ENCODE measurements around the gene NGEF. TPM values are rescaled to one million over a fixed set of nuclear protein-coding genes. Genes with fewer than 3 reads are reported as not detected.

NGEF gene
- total and polyA plus RNA-seq, 2 donors (not counting 1 experiment from before 2014, with no cell fraction given): under 0.01 to 0.24 TPM

GRCh38 chr2:232997749-232998665, 15.0 kb downstream of the NGEF start:
- no peaks in the 10 kb centered on the region for H3K9me3 ChIP-seq (ENCODE audit: control insufficient read depth, insufficient read depth, low read depth, low read length)
- H3K36me3 ChIP-seq (ENCODE audit: control insufficient read depth, insufficient read depth, low read length): no peaks in the 10 kb centered on the region
- H3K79me2 ChIP-seq (ENCODE audit: control insufficient read depth, insufficient read depth, low read length): no peaks in the 10 kb centered on the region
- no peak overlapping the region for H2AFZ ChIP-seq (ENCODE audit: low read length)
- no peak for DNase-seq (ENCODE audit: low read depth in 2 of 2)
- H3K4me1 ChIP-seq (ENCODE audit: control insufficient read depth, extremely low read depth, insufficient read depth, low read length): no peaks in the 10 kb centered on the region
- no peak overlapping the region for H3K27ac ChIP-seq (ENCODE audit: insufficient read depth, low read length)
- no peak overlapping the region for H3K4me2 ChIP-seq (ENCODE audit: extremely low read depth, insufficient read depth, low read length)
- no peak overlapping the region for H3K4me3 ChIP-seq (replicated peaks in 1 of 4; ENCODE audit: control extremely low read depth in 1 of 4, insufficient read depth in 1 of 4, low read depth in 3 of 4, low read length in 4 of 4)
- H3K9ac ChIP-seq (ENCODE audit: insufficient read depth, low read length): no peak overlapping the region
- no peak for TF ChIP-seq EZH2 (IDR thresholded peaks at IDR 0.05; ENCODE audit: low read length, missing control alignments)
- TF ChIP-seq CTCF (conservative IDR thresholded peaks at IDR 0.05 in 1 of 2, IDR thresholded peaks at IDR 0.05 in 1 of 2; ENCODE audit: low read depth in 1 of 2, low read length in 2 of 2): no peak
- no peaks in the 10 kb centered on the region for H3K27me3 ChIP-seq (ENCODE audit: control insufficient read depth, insufficient read depth, low read length)
- H4K20me1 ChIP-seq (ENCODE audit: control insufficient read depth, extremely low read depth, insufficient read depth, low read length): no peaks in the 10 kb centered on the region

GRCh38 chr2:232994446-232994845, 18.6 kb downstream of the NGEF start:
- Histone ChIP-seq H3K27ac (ENCODE audit: insufficient read depth, low read length) (no peak overlapping the region), H3K9me3 (ENCODE audit: control insufficient read depth, insufficient read depth, low read depth, low read length) (no peaks in the 10 kb centered on the region), H3K4me3 (replicated peaks in 1 of 4; ENCODE audit: control extremely low read depth in 1 of 4, insufficient read depth in 1 of 4, low read depth in 3 of 4, low read length in 4 of 4) (no peak overlapping the region), H3K4me1 (ENCODE audit: control insufficient read depth, extremely low read depth, insufficient read depth, low read length) (no peaks in the 10 kb centered on the region), H3K79me2 (ENCODE audit: control insufficient read depth, insufficient read depth, low read length) (no peaks in the 10 kb centered on the region), H3K9ac (ENCODE audit: insufficient read depth, low read length) (no peak overlapping the region), H3K36me3 (ENCODE audit: control insufficient read depth, insufficient read depth, low read length) (no peaks in the 10 kb centered on the region), H3K4me2 (ENCODE audit: extremely low read depth, insufficient read depth, low read length) (no peak overlapping the region), H3K27me3 (ENCODE audit: control insufficient read depth, insufficient read depth, low read length) (no peaks in the 10 kb centered on the region), H4K20me1 (ENCODE audit: control insufficient read depth, extremely low read depth, insufficient read depth, low read length) (no peaks in the 10 kb centered on the region), H2AFZ (ENCODE audit: low read length) (no peak overlapping the region)
- TF ChIP-seq EZH2 (IDR thresholded peaks at IDR 0.05; ENCODE audit: low read length, missing control alignments) (no peak), CTCF (conservative IDR thresholded peaks at IDR 0.05 in 1 of 2, IDR thresholded peaks at IDR 0.05 in 1 of 2; ENCODE audit: low read depth in 1 of 2, low read length in 2 of 2) (no peak)
- no peak for DNase-seq (ENCODE audit: low read depth in 2 of 2)

GRCh38 chr2:232993231-232993821, 19.7 kb downstream of the NGEF start:
- Histone ChIP-seq H3K4me3 (replicated peaks in 1 of 4; ENCODE audit: control extremely low read depth in 1 of 4, insufficient read depth in 1 of 4, low read depth in 3 of 4, low read length in 4 of 4) (no peak overlapping the region), H3K4me2 (ENCODE audit: extremely low read depth, insufficient read depth, low read length) (no peak overlapping the region), H4K20me1 (ENCODE audit: control insufficient read depth, extremely low read depth, insufficient read depth, low read length) (no peaks in the 10 kb centered on the region), H3K4me1 (ENCODE audit: control insufficient read depth, extremely low read depth, insufficient read depth, low read length) (no peaks in the 10 kb centered on the region), H3K27me3 (ENCODE audit: control insufficient read depth, insufficient read depth, low read length) (no peaks in the 10 kb centered on the region), H3K79me2 (ENCODE audit: control insufficient read depth, insufficient read depth, low read length) (no peaks in the 10 kb centered on the region), H3K9me3 (ENCODE audit: control insufficient read depth, insufficient read depth, low read depth, low read length) (no peaks in the 10 kb centered on the region), H3K36me3 (ENCODE audit: control insufficient read depth, insufficient read depth, low read length) (no peaks in the 10 kb centered on the region), H3K9ac (ENCODE audit: insufficient read depth, low read length) (no peak overlapping the region), H3K27ac (ENCODE audit: insufficient read depth, low read length) (no peak overlapping the region), H2AFZ (ENCODE audit: low read length) (no peak overlapping the region)
- DNase-seq (ENCODE audit: low read depth in 2 of 2): peak in 1 of 2 donors; percentile 9
- TF ChIP-seq CTCF (conservative IDR thresholded peaks at IDR 0.05 in 1 of 2, IDR thresholded peaks at IDR 0.05 in 1 of 2; ENCODE audit: low read depth in 1 of 2, low read length in 2 of 2) (no peak), EZH2 (IDR thresholded peaks at IDR 0.05; ENCODE audit: low read length, missing control alignments) (no peak)

Data from fibroblast of lung (primary cell).